ENCODE results near the gene CLDN9. TPM values are rescaled to one million over a fixed set of nuclear protein-coding genes. Genes with fewer than 3 reads are reported as not detected.

Gene CLDN9
- total and polyA plus RNA-seq, 11 donors, result 0.13 to 2.0 (median 0.75) TPM

DNA sequence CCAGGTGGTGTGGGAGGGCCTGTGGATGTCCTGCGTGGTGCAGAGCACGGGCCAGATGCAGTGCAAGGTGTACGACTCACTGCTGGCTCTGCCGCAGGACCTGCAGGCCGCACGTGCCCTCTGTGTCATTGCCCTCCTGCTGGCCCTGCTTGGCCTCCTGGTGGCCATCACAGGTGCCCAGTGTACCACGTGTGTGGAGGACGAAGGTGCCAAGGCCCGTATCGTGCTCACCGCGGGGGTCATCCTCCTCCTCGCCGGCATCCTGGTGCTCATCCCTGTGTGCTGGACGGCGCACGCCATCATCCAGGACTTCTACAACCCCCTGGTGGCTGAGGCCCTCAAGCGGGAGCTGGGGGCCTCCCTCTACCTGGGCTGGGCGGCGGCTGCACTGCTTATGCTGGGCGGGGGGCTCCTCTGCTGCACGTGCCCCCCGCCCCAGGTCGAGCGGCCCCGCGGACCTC lies 798 bp downstream of the CLDN9 start:
- DNase-seq (no peak), ATAC-seq (no peak)
- Histone ChIP-seq H3K27me3 (peaks cover 24 to 76% (median 41%) of the 10 kb centered on the region in 9 donors), H3K4me3 (no peak overlapping the region), H3K9me3 (no peaks in the 10 kb centered on the region), H3K4me1 (peaks cover 0 to 12% (median 4%) of the 10 kb centered on the region in 12 donors), H3K27ac (no peak overlapping the region), H3K36me3 (no peaks in the 10 kb centered on the region)
- intact Hi-C loops (cut with DNase I), result no loop called here
- TF ChIP-seq CTCF (IDR thresholded peaks at IDR 0.05) (no peak), POLR2A (IDR thresholded peaks at IDR 0.05) (no peak)
- 43 to 58% (median 53%) methylated on average over 22 to 27 of the region's 27 CpGs; no CpG with 5 or more reads in 1 of the 4 donors for WGBS, 4 donors

- Histone ChIP-seq H3K9me3 (no peaks in the 10 kb centered on the region), H3K4me1 (peaks cover 0 to 11% (median 4%) of the 10 kb centered on the region in 12 donors), H3K27me3 (peaks cover 22 to 73% (median 43%) of the 10 kb centered on the region in 9 donors), H3K36me3 (no peaks in the 10 kb centered on the region), H3K4me3 (no peak overlapping the region), H3K27ac (no peak overlapping the region)
- DNase-seq (no peak), ATAC-seq (no peak)
- intact Hi-C loops (cut with DNase I), result no loop called here
- TF ChIP-seq CTCF (IDR thresholded peaks at IDR 0.05), result no peak
- TF ChIP-seq POLR2A (IDR thresholded peaks at IDR 0.05), result no peak
- WGBS, 4 donors, result 48 to 60% (median 58%) methylated on average over 9 to 12 of the region's 12 CpGs
These were observed 1.4 kb downstream of the CLDN9 start for GRCh38 chr16:3013998-3014690.

GRCh38 chr16:3014971-3015370 lies 2.2 kb downstream of the CLDN9 start:
- intact Hi-C loops (cut with DNase I), result no loop called here
- ATAC-seq (no peak), DNase-seq (no peak)
- Histone ChIP-seq H3K27me3 (peaks cover 22 to 65% (median 40%) of the 10 kb centered on the region in 9 donors), H3K9me3 (no peaks in the 10 kb centered on the region), H3K4me3 (no peak overlapping the region), H3K4me1 (peaks cover 0 to 17% (median 10%) of the 10 kb centered on the region in 12 donors), H3K27ac (no peak overlapping the region), H3K36me3 (no peaks in the 10 kb centered on the region)
- TF ChIP-seq POLR2A (IDR thresholded peaks at IDR 0.05) (no peak), CTCF (IDR thresholded peaks at IDR 0.05) (no peak)
- 83 to 87% (median 87%) methylated on average over 6 of the region's 6 CpGs for WGBS, 4 donors

DNA sequence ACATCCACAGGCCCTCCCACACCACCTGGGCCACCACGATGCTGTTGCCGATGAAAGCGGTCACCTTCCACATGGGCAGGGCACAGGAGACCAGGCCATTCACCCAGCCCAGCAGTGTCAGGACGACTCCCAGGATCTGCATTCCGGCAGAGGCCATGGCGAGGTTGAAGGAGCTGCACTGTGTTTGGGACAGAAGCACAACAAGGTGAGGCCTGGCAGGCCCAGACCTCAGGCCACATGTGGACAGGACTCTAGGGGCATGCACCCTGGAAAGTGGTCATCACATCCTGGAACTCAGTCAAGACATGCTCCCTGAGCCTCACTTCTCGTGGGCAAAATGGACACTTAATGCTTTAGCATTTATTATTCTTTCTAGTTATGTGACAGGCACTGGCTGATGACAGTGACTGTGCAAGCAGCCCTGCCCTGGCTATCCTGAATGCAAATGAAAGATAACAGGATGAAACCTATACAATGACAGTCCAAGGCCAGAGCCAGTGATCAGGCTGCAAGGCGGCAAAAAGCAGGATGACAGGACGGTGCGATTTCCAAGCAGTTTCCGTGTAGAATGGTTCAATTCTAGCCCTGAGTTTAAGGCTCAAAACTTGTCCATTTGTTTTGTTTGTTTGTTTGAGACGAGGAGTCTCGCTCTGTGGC lies 3.3 kb downstream of the CLDN9 start:
- intact Hi-C loops (cut with DNase I), result no loop called here
- H3K4me1 ChIP-seq, result peaks cover 0 to 25% (median 13%) of the 10 kb centered on the region in 12 donors
- WGBS, 4 donors, result 73 to 85% (median 84%) methylated on average over 12 to 13 of the region's 13 CpGs
- ATAC-seq (no peak), DNase-seq (no peak)
- H3K9me3 ChIP-seq, result no peaks in the 10 kb centered on the region
- no peak overlapping the region for H3K4me3 ChIP-seq
- no peak overlapping the region for H3K27ac ChIP-seq
- TF ChIP-seq CTCF (IDR thresholded peaks at IDR 0.05) (no peak), POLR2A (IDR thresholded peaks at IDR 0.05) (no peak)
- peaks cover 22 to 56% (median 38%) of the 10 kb centered on the region in 9 donors for H3K27me3 ChIP-seq
- no peaks in the 10 kb centered on the region for H3K36me3 ChIP-seq

All from heart left ventricle (tissue), 16 donors.